Measurements from ENCODE around the gene PRRC2A.

Gene PRRC2A

DNA sequence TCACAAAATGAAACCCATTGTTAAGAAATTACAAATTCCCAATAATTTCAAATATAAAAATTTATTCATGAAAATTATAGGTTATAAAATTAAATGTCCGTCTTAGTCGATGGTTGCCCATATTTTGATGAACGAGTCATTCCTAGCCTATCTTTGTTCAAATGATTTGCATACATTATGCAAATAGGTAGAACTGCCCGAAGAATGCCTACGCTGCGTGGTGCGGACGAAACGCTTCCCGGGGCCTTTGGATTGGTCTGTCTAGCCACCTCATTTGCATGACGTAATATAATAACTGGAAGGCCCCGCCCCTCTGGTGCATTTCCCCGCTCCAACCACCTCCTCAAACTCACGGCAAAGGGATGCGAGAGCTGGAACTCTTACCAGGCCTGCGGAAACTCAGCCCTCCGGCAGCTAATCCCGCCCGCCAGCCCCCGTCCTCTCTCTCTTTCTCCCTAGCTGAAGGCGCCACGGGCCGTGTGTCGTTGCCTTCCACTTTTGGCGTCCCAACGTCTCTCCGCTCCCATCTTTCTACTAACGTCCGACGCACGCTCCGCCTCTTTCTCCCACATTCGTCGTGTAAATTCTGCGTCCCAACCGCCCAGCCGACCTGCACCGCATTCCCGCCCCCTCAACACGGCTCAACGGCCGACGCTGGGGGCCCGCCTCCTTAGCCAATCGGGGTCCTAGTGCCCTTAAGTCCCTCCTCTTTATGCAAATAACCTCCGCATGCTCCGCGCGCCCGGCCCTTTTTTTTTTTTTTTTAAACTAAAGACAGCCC is 520 bp upstream of the PRRC2A start:
- Histone ChIP-seq H3K4me1 (ENCODE audit: control insufficient read depth in 1 of 2, insufficient read depth in 2 of 2, low read length in 2 of 2) (peaks cover 4 to 7% of the 10 kb centered on the region in 2 experiments), H2BK120ac (ENCODE audit: insufficient read depth, low read length, poor library complexity) (peak overlapping the region; percentile 67), H3K9ac (ENCODE audit: low read length) (peak overlapping the region; percentile 0), H3K14ac (ENCODE audit: low read length) (peak overlapping the region; percentile 73), H3K79me1 (ENCODE audit: low read length) (peaks cover 7% of the 10 kb centered on the region), H2AK5ac (ENCODE audit: low read length) (no peak overlapping the region), H3K27me3 (ENCODE audit: insufficient read depth, low read length) (no peaks in the 10 kb centered on the region), H3K4ac (ENCODE audit: low read depth, low read length) (peak overlapping the region; percentile 37), H3K18ac (ENCODE audit: low read length) (peak overlapping the region; percentile 58), H4K91ac (ENCODE audit: low read depth, low read length) (peak overlapping the region; percentile 87), H3K79me2 (ENCODE audit: control insufficient read depth, insufficient read depth, low read length, poor library complexity) (peaks cover 17% of the 10 kb centered on the region), H2AFZ (ENCODE audit: insufficient read depth, low read length, poor library complexity) (peak overlapping the region; percentile 75), H3K4me3 (ENCODE audit: low read depth, low read length) (peak overlapping the region; percentile 65), H3K27ac (ENCODE audit: low read depth, low read length) (peak overlapping the region; percentile 90), H4K12ac (ENCODE audit: low read depth, low read length) (peak overlapping the region; percentile 81), H3K4me2 (ENCODE audit: low read length) (peak overlapping the region; percentile 48), H3K36me3 (ENCODE audit: control insufficient read depth in 1 of 2, insufficient read depth in 2 of 2, low read length in 2 of 2) (peaks cover 19 to 20% of the 10 kb centered on the region in 2 experiments), H3K23ac (ENCODE audit: low read length) (no peak overlapping the region), H2BK5ac (ENCODE audit: low read depth, low read length, poor library complexity) (peak overlapping the region; percentile 81), H2BK12ac (ENCODE audit: low read length) (peak overlapping the region; percentile 33), H4K8ac (ENCODE audit: low read depth, low read length) (peak overlapping the region; percentile 92), H3K9me3 (ENCODE audit: insufficient read depth, low read depth, low read length) (no peaks in the 10 kb centered on the region)
- DNase-seq, result peak; percentile 98 to 99
- WGBS (ENCODE audit: extremely low coverage, insufficient coverage, insufficient read length), result no CpG with 5 or more reads among the region's 50 CpGs

DNA sequence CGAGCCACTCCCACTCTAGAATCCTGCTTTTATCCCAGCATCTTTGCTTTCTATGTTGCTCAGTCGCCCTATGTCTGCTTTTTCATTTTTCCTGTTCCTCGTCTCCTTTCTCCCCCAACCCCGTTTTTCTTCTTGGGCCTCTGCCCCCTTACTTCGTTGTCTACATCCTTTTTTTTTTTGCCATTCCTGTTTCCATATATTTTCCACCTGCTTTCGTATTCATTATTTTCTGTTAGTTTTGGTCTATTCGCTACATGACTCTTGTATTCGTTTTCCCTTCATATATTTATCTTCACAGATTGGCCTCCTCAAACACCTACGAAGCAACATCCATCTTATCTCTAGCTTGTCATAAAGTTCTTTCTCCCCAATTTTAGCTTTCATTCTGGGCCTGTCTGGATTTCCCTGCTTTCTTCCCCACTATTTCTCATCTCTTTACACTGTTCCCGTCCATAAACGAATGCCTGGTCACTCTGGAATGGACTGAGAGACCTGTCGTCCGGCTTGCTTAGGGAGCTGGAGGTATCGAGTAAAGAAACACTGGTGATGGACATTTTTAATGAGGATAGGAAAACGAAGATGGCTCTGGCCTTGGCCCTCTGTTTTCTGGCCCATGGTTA is 915 bp downstream of the PRRC2A start:
- H3K79me1 ChIP-seq (ENCODE audit: low read length), result peaks cover 7% of the 10 kb centered on the region
- peak overlapping the region; percentile 92 for H3K4me3 ChIP-seq (ENCODE audit: low read depth, low read length)
- peak overlapping the region; percentile 80 for H4K8ac ChIP-seq (ENCODE audit: low read depth, low read length)
- peaks cover 33 to 34% of the 10 kb centered on the region in 2 experiments for H3K36me3 ChIP-seq (ENCODE audit: control insufficient read depth in 1 of 2, insufficient read depth in 2 of 2, low read length in 2 of 2)
- H2BK120ac ChIP-seq (ENCODE audit: insufficient read depth, low read length, poor library complexity), result peak overlapping the region; percentile 39
- H3K9me3 ChIP-seq (ENCODE audit: insufficient read depth, low read depth, low read length), result no peaks in the 10 kb centered on the region
- DNase-seq, result no peak
- peak overlapping the region; percentile 78 for H4K91ac ChIP-seq (ENCODE audit: low read depth, low read length)
- H2AFZ ChIP-seq (ENCODE audit: insufficient read depth, low read length, poor library complexity), result peak overlapping the region; percentile 14
- WGBS (ENCODE audit: extremely low coverage, insufficient coverage, insufficient read length), result no CpG with 5 or more reads among the region's 15 CpGs
- no peak overlapping the region for H3K23ac ChIP-seq (ENCODE audit: low read length)
- peak overlapping the region; percentile 97 for H3K4me2 ChIP-seq (ENCODE audit: low read length)
- H3K14ac ChIP-seq (ENCODE audit: low read length), result peak overlapping the region; percentile 72
- H3K4me1 ChIP-seq (ENCODE audit: control insufficient read depth in 1 of 2, insufficient read depth in 2 of 2, low read length in 2 of 2), result peaks cover 4 to 7% of the 10 kb centered on the region in 2 experiments
- H4K12ac ChIP-seq (ENCODE audit: low read depth, low read length), result peak overlapping the region; percentile 40
- peaks cover 17% of the 10 kb centered on the region for H3K79me2 ChIP-seq (ENCODE audit: control insufficient read depth, insufficient read depth, low read length, poor library complexity)
- peak overlapping the region; percentile 99 for H3K9ac ChIP-seq (ENCODE audit: low read length)
- peak overlapping the region; percentile 92 for H3K27ac ChIP-seq (ENCODE audit: low read depth, low read length)
- peak overlapping the region; percentile 26 for H2AK5ac ChIP-seq (ENCODE audit: low read length)
- peak overlapping the region; percentile 26 for H3K18ac ChIP-seq (ENCODE audit: low read length)
- H2BK12ac ChIP-seq (ENCODE audit: low read length), result no peak overlapping the region
- no peaks in the 10 kb centered on the region for H3K27me3 ChIP-seq (ENCODE audit: insufficient read depth, low read length)
- H3K4ac ChIP-seq (ENCODE audit: low read depth, low read length), result peak overlapping the region; percentile 75
- H2BK5ac ChIP-seq (ENCODE audit: low read depth, low read length, poor library complexity), result peak overlapping the region; percentile 71

GRCh38 chr6:31621991-31622390 is 1.5 kb downstream of the PRRC2A start:
- H3K14ac ChIP-seq (ENCODE audit: low read length), result peak overlapping the region; percentile 61
- H3K79me1 ChIP-seq (ENCODE audit: low read length), result peaks cover 7% of the 10 kb centered on the region
- no peak overlapping the region for H3K18ac ChIP-seq (ENCODE audit: low read length)
- H2AK5ac ChIP-seq (ENCODE audit: low read length), result no peak overlapping the region
- peaks cover 17% of the 10 kb centered on the region for H3K79me2 ChIP-seq (ENCODE audit: control insufficient read depth, insufficient read depth, low read length, poor library complexity)
- H3K36me3 ChIP-seq (ENCODE audit: control insufficient read depth in 1 of 2, insufficient read depth in 2 of 2, low read length in 2 of 2), result peaks cover 39% of the 10 kb centered on the region in 2 experiments
- no peak overlapping the region for H4K8ac ChIP-seq (ENCODE audit: low read depth, low read length)
- no peak overlapping the region for H3K23ac ChIP-seq (ENCODE audit: low read length)
- H4K91ac ChIP-seq (ENCODE audit: low read depth, low read length), result peak overlapping the region; percentile 2
- no CpG with 5 or more reads among the region's 4 CpGs for WGBS (ENCODE audit: extremely low coverage, insufficient coverage, insufficient read length)
- peak overlapping the region; percentile 75 for H3K4ac ChIP-seq (ENCODE audit: low read depth, low read length)
- H3K9ac ChIP-seq (ENCODE audit: low read length), result peak overlapping the region; percentile 68
- no peak overlapping the region for H2BK120ac ChIP-seq (ENCODE audit: insufficient read depth, low read length, poor library complexity)
- H3K27ac ChIP-seq (ENCODE audit: low read depth, low read length), result peak overlapping the region; percentile 64
- H3K9me3 ChIP-seq (ENCODE audit: insufficient read depth, low read depth, low read length), result no peaks in the 10 kb centered on the region
- peak overlapping the region; percentile 97 for H3K4me2 ChIP-seq (ENCODE audit: low read length)
- no peak overlapping the region for H2BK5ac ChIP-seq (ENCODE audit: low read depth, low read length, poor library complexity)
- H3K27me3 ChIP-seq (ENCODE audit: insufficient read depth, low read length), result no peaks in the 10 kb centered on the region
- H2BK12ac ChIP-seq (ENCODE audit: low read length), result no peak overlapping the region
- no peak overlapping the region for H2AFZ ChIP-seq (ENCODE audit: insufficient read depth, low read length, poor library complexity)
- H3K4me1 ChIP-seq (ENCODE audit: control insufficient read depth in 1 of 2, insufficient read depth in 2 of 2, low read length in 2 of 2), result peaks cover 4 to 7% of the 10 kb centered on the region in 2 experiments
- no peak overlapping the region for H4K12ac ChIP-seq (ENCODE audit: low read depth, low read length)
- no peak overlapping the region for H3K4me3 ChIP-seq (ENCODE audit: low read depth, low read length)
- no peak for DNase-seq

GRCh38 chr6:31622684-31623091 is 2.2 kb downstream of the PRRC2A start:
- no peak overlapping the region for H4K8ac ChIP-seq (ENCODE audit: low read depth, low read length)
- peaks cover 17% of the 10 kb centered on the region for H3K79me2 ChIP-seq (ENCODE audit: control insufficient read depth, insufficient read depth, low read length, poor library complexity)
- H4K91ac ChIP-seq (ENCODE audit: low read depth, low read length), result no peak overlapping the region
- H3K79me1 ChIP-seq (ENCODE audit: low read length), result peaks cover 7% of the 10 kb centered on the region
- H2AK5ac ChIP-seq (ENCODE audit: low read length), result no peak overlapping the region
- DNase-seq, result peak; percentile 30 to 63
- no peak overlapping the region for H3K14ac ChIP-seq (ENCODE audit: low read length)
- no peak overlapping the region for H2BK5ac ChIP-seq (ENCODE audit: low read depth, low read length, poor library complexity)
- H3K27ac ChIP-seq (ENCODE audit: low read depth, low read length), result no peak overlapping the region
- H2BK120ac ChIP-seq (ENCODE audit: insufficient read depth, low read length, poor library complexity), result no peak overlapping the region
- no peaks in the 10 kb centered on the region for H3K9me3 ChIP-seq (ENCODE audit: insufficient read depth, low read depth, low read length)
- no peak overlapping the region for H3K18ac ChIP-seq (ENCODE audit: low read length)
- H2AFZ ChIP-seq (ENCODE audit: insufficient read depth, low read length, poor library complexity), result no peak overlapping the region
- peaks cover 44 to 46% of the 10 kb centered on the region in 2 experiments for H3K36me3 ChIP-seq (ENCODE audit: control insufficient read depth in 1 of 2, insufficient read depth in 2 of 2, low read length in 2 of 2)
- no peak overlapping the region for H3K23ac ChIP-seq (ENCODE audit: low read length)
- no CpG with 5 or more reads among the region's 10 CpGs for WGBS (ENCODE audit: extremely low coverage, insufficient coverage, insufficient read length)
- no peak overlapping the region for H3K9ac ChIP-seq (ENCODE audit: low read length)
- H3K4ac ChIP-seq (ENCODE audit: low read depth, low read length), result peak overlapping the region; percentile 77
- no peak overlapping the region for H2BK12ac ChIP-seq (ENCODE audit: low read length)
- H3K4me1 ChIP-seq (ENCODE audit: control insufficient read depth in 1 of 2, insufficient read depth in 2 of 2, low read length in 2 of 2), result peaks cover 4 to 7% of the 10 kb centered on the region in 2 experiments
- H3K27me3 ChIP-seq (ENCODE audit: insufficient read depth, low read length), result no peaks in the 10 kb centered on the region
- H4K12ac ChIP-seq (ENCODE audit: low read depth, low read length), result no peak overlapping the region
- peak overlapping the region; percentile 97 for H3K4me2 ChIP-seq (ENCODE audit: low read length)
- no peak overlapping the region for H3K4me3 ChIP-seq (ENCODE audit: low read depth, low read length)

Data from trophoblast cell (in vitro differentiated cells and primary cell).